LNCaP clone FGC (cell line): ENCODE data around the gene XPNPEP3.
"Not testable (repeated sequence)": the region's sequence is repeated elsewhere in the genome, so short reads cannot be mapped to it uniquely, and the experiment has no call there.

Experiments used
- DNase-seq: peaks from one replicate; pipeline ENCODE4 v3.0.0-alpha.2; 2011; ENCODE audit warnings: low read depth
- H3K4me3 ChIP-seq: 2 replicates; pipeline ENCODE4 v1.5.1; 2011; ENCODE audit warnings: mild to moderate bottlenecking, low read depth, low read length, control low read depth
- CTCF ChIP-seq: IDR thresholded peaks from 2 replicates; pipeline ENCODE4 v1.5.1; 2012; ENCODE audit warnings: mild to moderate bottlenecking; ENCODE audit not compliant: control insufficient read depth, insufficient read depth; ENCODE audit errors: extremely low read depth

The XPNPEP3 gene

GRCh38 chr22:40819599-40820140 lies 37.3 kb upstream of the XPNPEP3 start:
- TF ChIP-seq CTCF, result no peak
- H3K4me3 ChIP-seq, result peak overlapping the region; percentile 93
- no peak for DNase-seq

- TF ChIP-seq CTCF, result no peak
- DNase-seq, result no peak
- H3K4me3 ChIP-seq, result no peak overlapping the region
Observed at GRCh38 chr22:40823426-40823825, 33.5 kb upstream of the XPNPEP3 start.

GRCh38 chr22:40826292-40826691 lies 30.7 kb upstream of the XPNPEP3 start:
- not testable (repeated sequence) for H3K4me3 ChIP-seq, DNase-seq

- TF ChIP-seq CTCF, result no peak
- no peak overlapping the region for H3K4me3 ChIP-seq
- no peak for DNase-seq
Observed at GRCh38 chr22:40826984-40827741, 29.8 kb upstream of the XPNPEP3 start.

GRCh38 chr22:40829131-40829530 lies 27.8 kb upstream of the XPNPEP3 start:
- H3K4me3 ChIP-seq, result no peak overlapping the region
- no peak for DNase-seq
- TF ChIP-seq CTCF, result no peak

- H3K4me3 ChIP-seq, result no peak overlapping the region
Observed at GRCh38 chr22:40834619-40835018, 22.3 kb upstream of the XPNPEP3 start.

GRCh38 chr22:40838486-40838885 lies 18.5 kb upstream of the XPNPEP3 start:
- DNase-seq, result no peak
- no peak overlapping the region for H3K4me3 ChIP-seq
- TF ChIP-seq CTCF, result no peak

More at GRCh38 chr22:40834619-40835018, 22.3 kb upstream of the XPNPEP3 start:
- no peak for TF ChIP-seq CTCF
- no peak for DNase-seq
